Subcutaneous abdominal adipose tissue (tissue), 5 donors: ENCODE measurements around the gene FHL3.
"Not testable (repeated sequence)": the region's sequence is repeated elsewhere in the genome, so short reads cannot be mapped to it uniquely, and the experiment has no call there.

ENCODE experiments used
- H3K27ac ChIP-seq: one replicate; pipeline ENCODE4 v1.7.0; 2013; ENCODE audit warnings: low read depth, mild to moderate bottlenecking, inconsistent platforms, low read length, moderate library complexity
- H3K27me3 ChIP-seq, 5 donors: one replicate each; pipeline ENCODE4 v1.7.0; 2013; ENCODE audit warnings: low read length in 5 of 5, inconsistent platforms in 1 of 5; ENCODE audit not compliant: control insufficient read depth in 5 of 5, insufficient read depth in 4 of 5
- H3K36me3 ChIP-seq, 5 donors: one replicate each; pipeline ENCODE4 v1.7.0; 2013; ENCODE audit warnings: low read length in 5 of 5; ENCODE audit not compliant: control insufficient read depth in 5 of 5, insufficient read depth in 5 of 5
- H3K4me1 ChIP-seq, 5 donors: one replicate each; pipeline ENCODE4 v1.7.0; 2013; ENCODE audit warnings: low read length in 5 of 5, mild to moderate bottlenecking in 3 of 5, moderate library complexity in 1 of 5; ENCODE audit not compliant: control insufficient read depth in 5 of 5, insufficient read depth in 5 of 5
- H3K4me3 ChIP-seq, 5 donors: one replicate each; pipeline ENCODE4 v1.7.0; 2013; ENCODE audit warnings: low read length in 5 of 5, low read depth in 1 of 5
- H3K9ac ChIP-seq, 5 donors: one replicate each; pipeline ENCODE4 v1.7.0; 2013; ENCODE audit warnings: low read length in 5 of 5, mild to moderate bottlenecking in 4 of 5, moderate library complexity in 3 of 5
- H3K9me3 ChIP-seq, 5 donors: one replicate each; pipeline ENCODE4 v1.7.0; 2013; ENCODE audit warnings: low read length in 5 of 5; ENCODE audit not compliant: control insufficient read depth in 5 of 5
- donor health status: healthy.
- donor health status: healthy.
- donor health status: healthy.
- donor health status: healthy.
- donor health status: healthy.

The FHL3 gene

GRCh38 chr1:37989361-37989930 is 15.9 kb downstream of the FHL3 start:
- Histone ChIP-seq H3K9me3 (no peaks in the 10 kb centered on the region), H3K4me1 (peaks cover 0 to 24% (median 19%) of the 10 kb centered on the region in 5 donors), H3K9ac (peak overlapping the region; percentile 81 to 96 (median 90)), H3K36me3 (peaks cover 15 to 32% (median 26%) of the 10 kb centered on the region in 5 donors), H3K4me3 (peak overlapping the region; percentile 95 to 100 (median 97)), H3K27ac (peak overlapping the region; percentile 73), H3K27me3 (no peaks in the 10 kb centered on the region)

GRCh38 chr1:37987679-37988078 is 17.6 kb downstream of the FHL3 start:
- Histone ChIP-seq H3K4me1 (peaks cover 0 to 24% (median 19%) of the 10 kb centered on the region in 5 donors), H3K9me3 (no peaks in the 10 kb centered on the region), H3K4me3 (no peak overlapping the region), H3K27ac (no peak overlapping the region), H3K36me3 (peaks cover 22 to 48% (median 37%) of the 10 kb centered on the region in 5 donors), H3K9ac (peak overlapping the region in 1 of 5 donors; percentile 26), H3K27me3 (no peaks in the 10 kb centered on the region)

GRCh38 chr1:37983546-37983945 is 21.8 kb downstream of the FHL3 start:
- Histone ChIP-seq H3K9me3 (no peaks in the 10 kb centered on the region), H3K27ac (no peak overlapping the region), H3K4me3 (no peak overlapping the region), H3K27me3 (no peaks in the 10 kb centered on the region), H3K36me3 (peaks cover 48 to 89% (median 75%) of the 10 kb centered on the region in 5 donors), H3K9ac (no peak overlapping the region), H3K4me1 (peaks cover 0 to 5% (median 2%) of the 10 kb centered on the region in 5 donors)

GRCh38 chr1:37978541-37978940 is 26.8 kb downstream of the FHL3 start:
- H3K27me3 ChIP-seq, result no peaks in the 10 kb centered on the region
- H3K9ac ChIP-seq, result no peak overlapping the region
- no peak overlapping the region for H3K27ac ChIP-seq
- no peaks in the 10 kb centered on the region for H3K4me1 ChIP-seq
- no peaks in the 10 kb centered on the region for H3K9me3 ChIP-seq
- H3K4me3 ChIP-seq, result no peak overlapping the region
- peaks cover 46 to 95% (median 69%) of the 10 kb centered on the region in 5 donors for H3K36me3 ChIP-seq

- not testable (repeated sequence) for H3K9me3 ChIP-seq, H3K27ac ChIP-seq, H3K4me1 ChIP-seq, H3K4me3 ChIP-seq, H3K27me3 ChIP-seq, H3K9ac ChIP-seq
- H3K36me3 ChIP-seq, result peaks cover 30 to 64% (median 49%) of the 10 kb centered on the region in 5 donors
Measured at GRCh38 chr1:37975083-37975482, 30.2 kb downstream of the FHL3 start.

GRCh38 chr1:37974567-37974966 is 30.7 kb downstream of the FHL3 start:
- H3K9ac ChIP-seq, result no peak overlapping the region
- H3K36me3 ChIP-seq, result peaks cover 30 to 64% (median 49%) of the 10 kb centered on the region in 5 donors
- no peaks in the 10 kb centered on the region for H3K9me3 ChIP-seq
- H3K27ac ChIP-seq, result no peak overlapping the region
- no peaks in the 10 kb centered on the region for H3K27me3 ChIP-seq
- no peak overlapping the region for H3K4me3 ChIP-seq
- no peaks in the 10 kb centered on the region for H3K4me1 ChIP-seq

- H3K36me3 ChIP-seq, result peaks cover 34 to 64% (median 49%) of the 10 kb centered on the region in 5 donors
- not testable (repeated sequence) for H3K9ac ChIP-seq
Measured at GRCh38 chr1:37973684-37974083, 31.6 kb downstream of the FHL3 start.

GRCh38 chr1:37965301-37965700 is 40.0 kb downstream of the FHL3 start:
- Histone ChIP-seq H3K36me3 (peaks cover 22 to 73% (median 53%) of the 10 kb centered on the region in 5 donors), H3K27me3 (no peaks in the 10 kb centered on the region), H3K9ac (no peak overlapping the region), H3K27ac (no peak overlapping the region), H3K4me1 (no peaks in the 10 kb centered on the region), H3K9me3 (no peaks in the 10 kb centered on the region), H3K4me3 (no peak overlapping the region)

More at GRCh38 chr1:37973684-37974083, 31.6 kb downstream of the FHL3 start:
- not testable (repeated sequence) for H3K27me3 ChIP-seq, H3K9me3 ChIP-seq, H3K27ac ChIP-seq, H3K4me3 ChIP-seq, H3K4me1 ChIP-seq

- H3K27ac ChIP-seq, H3K4me3 ChIP-seq, H3K27me3 ChIP-seq, H3K9ac ChIP-seq, H3K9me3 ChIP-seq, H3K4me1 ChIP-seq: not testable (repeated sequence)
- peaks cover 15 to 75% (median 55%) of the 10 kb centered on the region in 5 donors for H3K36me3 ChIP-seq
Measured at GRCh38 chr1:37964106-37964505, 41.2 kb downstream of the FHL3 start.

GRCh38 chr1:37958690-37959089 is 46.6 kb downstream of the FHL3 start:
- Histone ChIP-seq H3K27ac (no peak overlapping the region), H3K4me1 (no peaks in the 10 kb centered on the region), H3K27me3 (no peaks in the 10 kb centered on the region), H3K9ac (no peak overlapping the region), H3K4me3 (no peak overlapping the region), H3K9me3 (no peaks in the 10 kb centered on the region), H3K36me3 (peaks cover 15 to 58% (median 49%) of the 10 kb centered on the region in 5 donors)
